Activated CD8-positive, alpha-beta T cell treated with anti-CD3 and anti-CD28 coated beads for 36 hours (primary cell): ENCODE measurements around the gene SLC7A1. TPM values are rescaled to one million over a fixed set of nuclear protein-coding genes. Genes with fewer than 3 reads are reported as not detected.

ENCODE experiments used
- ATAC-seq: fragments of 200-7000 bp; cut with Tn5 transposase; one replicate; pipeline ENCODE4 v1.10.0; 2021; ENCODE audit warnings: mild to moderate bottlenecking, moderate library complexity
- CTCF ChIA-PET: fragments of 350-600 bp; sonication (Branson Sonifier 250); formaldehyde crosslinking; loops from one replicate; lab custom pipeline; 2021; ENCODE audit warnings: antibody characterized with exemption; lab: Charles Lee
- POLR2A ChIA-PET: fragments of 350-600 bp; sonication (Branson Sonifier 250); formaldehyde crosslinking; loops from one replicate; lab custom pipeline; 2021; ENCODE audit warnings: antibody characterized with exemption; lab: Charles Lee
- DNase-seq: peaks from one replicate; pipeline ENCODE4 v3.0.0-alpha.2; 2020
- H3K27ac Mint-ChIP-seq: one replicate; pipeline ENCODE4 v1.8.0; 2021; ENCODE audit warnings: mild to moderate bottlenecking, mixed read lengths
- H3K27me3 Mint-ChIP-seq: one replicate; pipeline ENCODE4 v1.8.0; 2021; ENCODE audit warnings: mixed read lengths
- H3K36me3 Mint-ChIP-seq: one replicate; pipeline ENCODE4 v1.8.0; 2021; ENCODE audit warnings: low read depth, mixed read lengths
- H3K4me1 Mint-ChIP-seq: one replicate; pipeline ENCODE4 v1.8.0; 2021; ENCODE audit warnings: low read depth, mixed read lengths
- H3K4me3 Mint-ChIP-seq: one replicate; pipeline ENCODE4 v1.8.0; 2021; ENCODE audit warnings: mild to moderate bottlenecking, moderate library complexity, mixed read lengths
- H3K9me3 Mint-ChIP-seq: one replicate; pipeline ENCODE4 v1.8.0; 2021; ENCODE audit warnings: mixed read lengths
- intact Hi-C: fragments of 100-400 bp; cut with micrococcal nuclease; formaldehyde crosslinking; loops from one replicate; pipeline ENCODE4 v1.10.0; 2022
- total RNA-seq, 2 experiments: library from RNA; stranded (reverse); gene quantifications; one replicate each; pipeline ENCODE4 v1.2.3, GENCODE V29; 2021
- TF ChIP-seq, protein P1 (sequence below): fragments of 200-600 bp; IDR thresholded peaks from one replicate; pipeline ENCODE4 v1.8.0; 2022; ENCODE audit warnings: antibody characterized with exemption, mild to moderate bottlenecking

The SLC7A1 gene
- total RNA-seq, 2 experiments from 2014 or later: 119 to 124 TPM

DNA sequence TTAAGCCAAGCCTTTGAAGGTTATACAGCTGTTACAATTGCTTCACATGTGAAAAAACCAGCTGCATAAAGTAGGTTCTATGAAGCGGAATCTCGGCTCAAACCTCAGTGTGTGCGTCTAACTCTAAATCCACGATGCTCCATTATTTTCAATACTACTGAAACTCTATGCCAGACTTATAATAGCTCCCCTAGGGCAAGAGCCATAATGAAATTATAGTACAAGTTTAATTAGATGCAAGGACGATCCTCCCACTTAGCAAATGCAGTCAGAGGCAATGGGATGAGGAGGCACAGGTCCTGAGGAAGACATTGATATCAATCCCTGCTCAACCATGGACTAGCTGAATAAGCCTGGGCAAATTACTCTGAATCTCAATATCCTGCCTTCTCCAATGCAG, 31.1 kb downstream of the SLC7A1 start:
- ChIA-PET POLR2A (interaction anchor here (0.6 to 1.4 kb wide), 3 partner anchors 11 to 181 kb away, joined by 3 to 4 read pairs (median 3); no protein-coding TSS in a partner anchor), CTCF (interaction anchor here (1.5 kb wide), 1 partner anchor 144 kb away, joined by 3 read pairs; no protein-coding TSS in a partner anchor)
- Mint-ChIP-seq H3K27ac (no peak overlapping the region), H3K4me3 (no peak overlapping the region), H3K9me3 (no peaks in the 10 kb centered on the region), H3K27me3 (no peaks in the 10 kb centered on the region), H3K36me3 (peaks cover 12% of the 10 kb centered on the region), H3K4me1 (peaks cover 50% of the 10 kb centered on the region)
- intact Hi-C loops: no loop called here
- TF ChIP-seq, protein P1, sequence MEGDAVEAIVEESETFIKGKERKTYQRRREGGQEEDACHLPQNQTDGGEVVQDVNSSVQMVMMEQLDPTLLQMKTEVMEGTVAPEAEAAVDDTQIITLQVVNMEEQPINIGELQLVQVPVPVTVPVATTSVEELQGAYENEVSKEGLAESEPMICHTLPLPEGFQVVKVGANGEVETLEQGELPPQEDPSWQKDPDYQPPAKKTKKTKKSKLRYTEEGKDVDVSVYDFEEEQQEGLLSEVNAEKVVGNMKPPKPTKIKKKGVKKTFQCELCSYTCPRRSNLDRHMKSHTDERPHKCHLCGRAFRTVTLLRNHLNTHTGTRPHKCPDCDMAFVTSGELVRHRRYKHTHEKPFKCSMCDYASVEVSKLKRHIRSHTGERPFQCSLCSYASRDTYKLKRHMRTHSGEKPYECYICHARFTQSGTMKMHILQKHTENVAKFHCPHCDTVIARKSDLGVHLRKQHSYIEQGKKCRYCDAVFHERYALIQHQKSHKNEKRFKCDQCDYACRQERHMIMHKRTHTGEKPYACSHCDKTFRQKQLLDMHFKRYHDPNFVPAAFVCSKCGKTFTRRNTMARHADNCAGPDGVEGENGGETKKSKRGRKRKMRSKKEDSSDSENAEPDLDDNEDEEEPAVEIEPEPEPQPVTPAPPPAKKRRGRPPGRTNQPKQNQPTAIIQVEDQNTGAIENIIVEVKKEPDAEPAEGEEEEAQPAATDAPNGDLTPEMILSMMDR: no peak
- DNase-seq (no peak), ATAC-seq (no peak)

GRCh38 chr13:29563941-29564340, 31.5 kb downstream of the SLC7A1 start:
- DNase-seq (no peak), ATAC-seq (no peak)
- H3K9me3 Mint-ChIP-seq: no peaks in the 10 kb centered on the region
- intact Hi-C loops: no loop called here
- H3K27ac Mint-ChIP-seq: no peak overlapping the region
- peaks cover 48% of the 10 kb centered on the region for H3K4me1 Mint-ChIP-seq
- no peak overlapping the region for H3K4me3 Mint-ChIP-seq
- TF ChIP-seq, protein P1: no peak
- CTCF ChIA-PET: interaction anchor here (1.5 kb wide), 1 partner anchor 144 kb away, joined by 3 read pairs; no protein-coding TSS in a partner anchor
- H3K36me3 Mint-ChIP-seq: peaks cover 12% of the 10 kb centered on the region
- POLR2A ChIA-PET: interaction anchor here (0.6 to 1.4 kb wide), 2 partner anchors 24 to 180 kb away, joined by 3 to 4 read pairs; no protein-coding TSS in a partner anchor
- H3K27me3 Mint-ChIP-seq: no peaks in the 10 kb centered on the region

GRCh38 chr13:29562786-29563438, 32.6 kb downstream of the SLC7A1 start:
- H3K9me3 Mint-ChIP-seq: no peaks in the 10 kb centered on the region
- POLR2A ChIA-PET: no interaction called here
- no peak overlapping the region for H3K4me3 Mint-ChIP-seq
- DNase-seq (no peak), ATAC-seq (no peak)
- no peaks in the 10 kb centered on the region for H3K27me3 Mint-ChIP-seq
- H3K27ac Mint-ChIP-seq: no peak overlapping the region
- TF ChIP-seq, protein P1: no peak
- H3K36me3 Mint-ChIP-seq: peaks cover 4% of the 10 kb centered on the region
- H3K4me1 Mint-ChIP-seq: peaks cover 45% of the 10 kb centered on the region
- CTCF ChIA-PET: no interaction called here
- intact Hi-C loops: no loop called here

GRCh38 chr13:29561918-29562317, 33.6 kb downstream of the SLC7A1 start:
- ATAC-seq: no peak

DNA sequence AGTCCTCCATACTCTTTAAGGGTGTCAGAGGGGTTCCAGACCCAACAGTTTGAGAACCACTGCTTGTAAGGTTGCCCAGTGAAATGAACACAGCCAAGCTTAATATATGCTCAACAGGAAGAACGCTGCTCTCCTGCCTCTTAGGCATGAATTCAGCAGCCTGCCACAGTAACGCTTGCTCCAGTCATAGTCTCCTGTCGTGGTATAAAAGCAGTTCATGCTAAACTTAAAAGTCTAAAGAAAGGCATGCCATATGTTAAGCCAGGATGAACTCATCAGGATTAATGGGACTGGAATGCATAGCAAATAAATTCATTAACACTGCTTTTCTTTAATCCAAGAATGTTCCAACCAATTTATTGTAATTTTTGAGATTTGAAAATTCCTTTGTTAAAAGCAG, 38.7 kb downstream of the SLC7A1 start:
- ATAC-seq (no peak), DNase-seq (no peak)
- no peak overlapping the region for H3K4me3 Mint-ChIP-seq
- H3K36me3 Mint-ChIP-seq: peaks cover 38% of the 10 kb centered on the region
- ChIA-PET CTCF (interaction anchor here (1.3 kb wide), 1 partner anchor 16 kb away, joined by 3 read pairs; no protein-coding TSS in a partner anchor), POLR2A (no interaction called here)
- H3K9me3 Mint-ChIP-seq: no peaks in the 10 kb centered on the region
- TF ChIP-seq, protein P1: no peak
- H3K4me1 Mint-ChIP-seq: peaks cover 11% of the 10 kb centered on the region
- intact Hi-C loops: no loop called here
- H3K27me3 Mint-ChIP-seq: no peaks in the 10 kb centered on the region
- H3K27ac Mint-ChIP-seq: no peak overlapping the region

More at GRCh38 chr13:29561918-29562317, 33.6 kb downstream of the SLC7A1 start:
- DNase-seq: no peak
- TF ChIP-seq, protein P1: no peak
- Mint-ChIP-seq H3K27ac (peak overlapping the region; percentile 67), H3K36me3 (peaks cover 11% of the 10 kb centered on the region), H3K4me3 (no peak overlapping the region), H3K27me3 (no peaks in the 10 kb centered on the region), H3K4me1 (peaks cover 47% of the 10 kb centered on the region), H3K9me3 (no peaks in the 10 kb centered on the region)
- ChIA-PET POLR2A (no interaction called here), CTCF (no interaction called here)
- intact Hi-C loops: no loop called here
